Keratinocyte (primary cell): ENCODE measurements around the gene NTN5.
"Not testable (repeated sequence)": the region's sequence is repeated elsewhere in the genome, so short reads cannot be mapped to it uniquely, and the experiment has no call there.

Source experiments
- CTCF ChIP-seq, 3 experiments: IDR thresholded peaks in 1 of 3; conservative IDR thresholded peaks in 1 of 3; optimal IDR thresholded peaks in 1 of 3; 2 replicates in 2 of 3; 3 replicates in 1 of 3; pipeline versions ENCODE3 to v1.5.1; 2011; ENCODE audit warnings: low read length in 3 of 3, mild to moderate bottlenecking in 3 of 3, moderate library complexity in 2 of 3, control low read depth in 1 of 3, inconsistent platforms in 1 of 3; ENCODE audit not compliant: insufficient read depth in 2 of 3; ENCODE audit errors: extremely low read depth in 1 of 3
- EZH2 ChIP-seq: IDR thresholded peaks from one replicate; pipeline ENCODE4 v1.6.1; 2012; ENCODE audit warnings: inconsistent platforms, mild to moderate bottlenecking, low read length, moderate library complexity

- TF ChIP-seq CTCF (optimal IDR thresholded peaks at IDR 0.05 in 1 of 3, IDR thresholded peaks at IDR 0.05 in 1 of 3, conservative IDR thresholded peaks at IDR 0.05 in 1 of 3; ENCODE audit: extremely low read depth in 1 of 3, insufficient read depth in 2 of 3, low read length in 3 of 3); EZH2: not testable (repeated sequence)
Measured at GRCh38 chr19:48686637-48687036, 13.8 kb upstream of the NTN5 start.
